CD1c-positive myeloid dendritic cell (primary cell): ENCODE measurements around the gene PPP4R2.
"Not testable (repeated sequence)": the region's sequence is repeated elsewhere in the genome, so short reads cannot be mapped to it uniquely, and the experiment has no call there.

Source experiments
- DNase-seq: peaks from one replicate; pipeline ENCODE4 v3.0.0-alpha.2; 2016; ENCODE audit errors: extremely low spot score

The PPP4R2 gene

GRCh38 chr3:73026111-73026759 is 29.6 kb downstream of the PPP4R2 start:
- DNase-seq, result no peak

- DNase-seq, result no peak
These were observed 30.1 kb downstream of the PPP4R2 start for GRCh38 chr3:73026760-73027113.

GRCh38 chr3:73028803-73029202 is 32.2 kb downstream of the PPP4R2 start:
- DNase-seq, result no peak

GRCh38 chr3:73029321-73029796 is 32.7 kb downstream of the PPP4R2 start:
- DNase-seq, result no peak

GRCh38 chr3:73030073-73030597 is 33.5 kb downstream of the PPP4R2 start:
- no peak for DNase-seq

- no peak for DNase-seq
These were observed 35.0 kb downstream of the PPP4R2 start for GRCh38 chr3:73031573-73032103.

- no peak for DNase-seq
These were observed 40.3 kb downstream of the PPP4R2 start for GRCh38 chr3:73036694-73037591.

GRCh38 chr3:73041537-73041936 is 44.9 kb downstream of the PPP4R2 start:
- no peak for DNase-seq

- no peak for DNase-seq
These were observed 46.8 kb downstream of the PPP4R2 start for GRCh38 chr3:73043414-73043813.

GRCh38 chr3:73045391-73045790 is 48.8 kb downstream of the PPP4R2 start:
- no peak for DNase-seq

- DNase-seq, result no peak
These were observed 49.6 kb downstream of the PPP4R2 start for GRCh38 chr3:73046195-73046594.

GRCh38 chr3:73049319-73049718 is 52.7 kb downstream of the PPP4R2 start:
- DNase-seq, result no peak

- no peak for DNase-seq
These were observed 56.2 kb downstream of the PPP4R2 start for GRCh38 chr3:73052857-73053256.

GRCh38 chr3:73055583-73055982 is 59.0 kb downstream of the PPP4R2 start:
- DNase-seq, result no peak

- peak; percentile 35 for DNase-seq
These were observed 59.6 kb downstream of the PPP4R2 start for GRCh38 chr3:73056014-73056844.

GRCh38 chr3:73056845-73057150 is 60.2 kb downstream of the PPP4R2 start:
- no peak for DNase-seq

- no peak for DNase-seq
These were observed 63.7 kb downstream of the PPP4R2 start for GRCh38 chr3:73060302-73060723.

GRCh38 chr3:73061416-73061815 is 64.8 kb downstream of the PPP4R2 start, which contains the start of gene EBLN2:
Gene EBLN2, plus strand, starts transcription at chr3:73061659. Its CDS starts 423 bp downstream, at chr3:73062082.
- no peak for DNase-seq

GRCh38 chr3:73066243-73066642 is 69.6 kb downstream of the PPP4R2 start:
- DNase-seq, result not testable (repeated sequence)

GRCh38 chr3:73068419-73068818 is 71.8 kb downstream of the PPP4R2 start:
- no peak for DNase-seq

GRCh38 chr3:73069187-73069586 is 72.6 kb downstream of the PPP4R2 start:
- DNase-seq, result no peak
